Retina (tissue), 1 donor: ENCODE data around the gene SOX2.

Experiments
- DNase-seq: peaks from one replicate; pipeline ENCODE4 v3.0.0-alpha.2; 2016

The SOX2 gene

DNA sequence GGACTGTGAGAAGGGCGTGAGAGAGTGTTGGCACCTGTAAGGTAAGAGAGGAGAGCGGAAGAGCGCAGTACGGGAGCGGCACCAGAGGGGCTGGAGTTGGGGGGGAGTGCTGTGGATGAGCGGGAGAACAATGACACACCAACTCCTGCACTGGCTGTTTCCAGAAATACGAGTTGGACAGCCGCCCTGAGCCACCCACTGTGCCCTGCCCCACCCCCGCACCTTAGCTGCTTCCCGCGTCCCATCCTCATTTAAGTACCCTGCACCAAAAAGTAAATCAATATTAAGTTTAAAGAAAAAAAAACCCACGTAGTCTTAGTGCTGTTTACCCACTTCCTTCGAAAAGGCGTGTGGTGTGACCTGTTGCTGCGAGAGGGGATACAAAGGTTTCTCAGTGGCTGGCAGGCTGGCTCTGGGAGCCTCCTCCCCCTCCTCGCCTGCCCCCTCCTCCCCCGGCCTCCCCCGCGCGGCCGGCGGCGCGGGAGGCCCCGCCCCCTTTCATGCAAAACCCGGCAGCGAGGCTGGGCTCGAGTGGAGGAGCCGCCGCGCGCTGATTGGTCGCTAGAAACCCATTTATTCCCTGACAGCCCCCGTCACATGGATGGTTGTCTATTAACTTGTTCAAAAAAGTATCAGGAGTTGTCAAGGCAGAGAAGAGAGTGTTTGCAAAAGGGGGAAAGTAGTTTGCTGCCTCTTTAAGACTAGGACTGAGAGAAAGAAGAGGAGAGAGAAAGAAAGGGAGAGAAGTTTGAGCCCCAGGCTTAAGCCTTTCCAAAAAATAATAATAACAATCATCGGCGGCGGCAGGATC is at the start of gene SOX2:
Gene SOX2 (plus strand): TSS at position 601 of the 811 bp plus-strand sequence. CDS start 436 bp downstream, outside the sequence.
- DNase-seq: peak; percentile 89

DNA sequence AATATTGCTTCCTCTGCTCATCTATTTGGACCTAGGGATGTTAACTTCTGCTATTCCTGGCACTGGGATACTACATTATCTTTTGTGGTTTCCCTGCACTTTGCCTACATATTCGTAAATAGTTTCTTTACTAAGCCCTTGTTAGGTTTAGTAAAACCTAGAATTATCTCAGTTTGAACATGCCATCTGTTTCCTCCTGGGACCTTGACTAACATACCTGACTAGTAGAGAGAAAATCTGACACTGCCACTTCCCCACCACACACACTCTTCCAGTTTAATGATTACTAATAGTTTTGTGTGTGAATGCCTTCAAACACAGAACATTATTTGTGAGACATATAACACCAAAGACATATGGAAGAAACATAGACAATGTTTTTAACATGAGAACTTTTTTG is 28.2 kb upstream of the SOX2 start:
- DNase-seq: no peak

DNA sequence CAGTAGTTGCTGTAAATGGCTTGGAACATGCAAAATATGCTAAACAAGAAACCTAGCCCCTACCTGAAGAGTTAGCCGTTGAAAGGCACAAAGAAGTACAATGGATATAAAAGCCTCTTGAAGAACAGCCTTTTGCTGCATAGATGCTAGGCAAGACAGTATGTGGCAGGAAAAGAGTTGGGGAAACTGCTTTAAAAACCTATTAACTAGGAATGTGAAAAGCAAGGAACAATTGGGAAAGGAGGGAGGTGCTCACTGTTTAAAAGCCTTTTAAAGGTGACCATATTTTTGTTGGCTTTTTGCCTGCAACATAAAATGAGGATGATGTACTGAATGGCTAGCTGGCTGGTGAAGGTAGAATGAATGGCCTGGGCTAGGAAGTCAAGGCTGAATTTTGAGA is 24.5 kb upstream of the SOX2 start:
- no peak for DNase-seq

DNA sequence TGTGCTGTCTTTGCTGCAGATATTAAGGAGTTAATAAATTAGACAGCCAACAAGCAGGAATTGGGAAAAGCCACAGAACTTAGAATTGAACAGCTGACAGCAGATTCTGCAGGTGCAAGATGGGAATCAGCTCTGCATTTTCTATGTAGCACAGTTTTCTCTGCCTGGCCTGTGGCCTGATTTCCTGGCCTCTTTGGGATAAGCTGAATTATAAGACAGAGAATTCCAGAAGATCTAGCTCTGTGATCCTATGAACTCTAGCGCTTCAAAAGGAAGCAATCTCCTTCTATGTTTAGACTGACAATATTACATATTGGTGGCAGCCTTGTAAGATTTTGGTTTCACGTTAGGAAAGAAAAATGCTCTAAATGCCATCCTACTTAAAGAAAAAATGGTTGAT is 24.0 kb upstream of the SOX2 start:
- DNase-seq: no peak

DNA sequence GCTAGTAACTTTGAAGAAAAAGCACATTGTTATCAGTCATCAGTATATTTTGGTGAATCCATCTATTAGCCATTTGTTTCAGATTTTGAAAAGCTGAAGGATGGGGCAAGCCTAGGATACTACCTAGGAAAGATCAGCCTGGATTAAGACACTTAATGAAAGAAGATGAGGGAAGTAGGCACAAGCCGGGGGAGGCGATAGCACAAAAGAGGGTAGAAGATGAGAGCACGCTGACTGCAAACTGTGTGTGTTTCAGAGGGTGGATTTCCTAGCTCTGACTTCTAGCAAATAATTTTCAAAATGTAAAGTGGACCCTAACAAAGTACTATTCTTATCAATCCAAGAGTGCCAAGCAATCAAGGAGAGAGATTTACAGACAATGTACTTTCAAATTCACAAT is 22.2 kb upstream of the SOX2 start:
- no peak for DNase-seq

DNA sequence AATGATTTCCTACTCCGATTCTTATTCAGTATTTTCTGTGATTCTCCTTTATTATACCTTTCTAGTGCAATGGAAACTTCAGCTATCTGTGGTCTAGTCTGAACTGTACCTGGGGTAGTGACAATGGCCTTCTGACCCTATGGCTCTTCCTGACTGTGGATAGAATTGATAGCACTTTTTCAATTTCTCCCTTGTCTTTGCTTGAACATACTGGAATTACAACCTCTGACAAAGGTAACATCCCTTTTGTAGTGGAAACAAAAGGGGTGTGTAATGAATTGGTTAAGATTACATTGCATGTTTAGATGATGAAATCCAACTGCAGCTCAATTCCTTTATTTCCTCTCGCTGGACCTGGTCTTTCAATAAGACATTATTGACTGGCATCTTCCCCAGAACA is 21.0 kb upstream of the SOX2 start:
- no peak for DNase-seq

DNA sequence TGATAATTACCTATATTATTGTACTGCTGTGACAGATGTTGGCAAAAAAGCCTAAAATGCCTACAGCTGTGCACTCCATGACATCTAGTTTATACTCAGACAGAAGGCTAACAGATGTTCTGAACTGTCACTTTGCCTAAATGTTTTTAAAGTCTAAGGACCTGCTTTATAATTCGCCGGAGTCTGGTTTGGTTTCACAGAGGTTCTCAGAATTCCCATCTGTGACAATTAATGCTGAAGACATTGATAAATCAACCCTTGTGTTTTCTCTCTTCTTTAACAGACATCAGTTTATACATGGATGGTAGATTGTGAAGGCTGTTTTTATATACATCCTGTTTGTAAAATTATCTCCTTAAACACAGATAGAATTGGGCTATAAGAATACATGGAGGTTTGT is 19.8 kb upstream of the SOX2 start:
- no peak for DNase-seq

DNA sequence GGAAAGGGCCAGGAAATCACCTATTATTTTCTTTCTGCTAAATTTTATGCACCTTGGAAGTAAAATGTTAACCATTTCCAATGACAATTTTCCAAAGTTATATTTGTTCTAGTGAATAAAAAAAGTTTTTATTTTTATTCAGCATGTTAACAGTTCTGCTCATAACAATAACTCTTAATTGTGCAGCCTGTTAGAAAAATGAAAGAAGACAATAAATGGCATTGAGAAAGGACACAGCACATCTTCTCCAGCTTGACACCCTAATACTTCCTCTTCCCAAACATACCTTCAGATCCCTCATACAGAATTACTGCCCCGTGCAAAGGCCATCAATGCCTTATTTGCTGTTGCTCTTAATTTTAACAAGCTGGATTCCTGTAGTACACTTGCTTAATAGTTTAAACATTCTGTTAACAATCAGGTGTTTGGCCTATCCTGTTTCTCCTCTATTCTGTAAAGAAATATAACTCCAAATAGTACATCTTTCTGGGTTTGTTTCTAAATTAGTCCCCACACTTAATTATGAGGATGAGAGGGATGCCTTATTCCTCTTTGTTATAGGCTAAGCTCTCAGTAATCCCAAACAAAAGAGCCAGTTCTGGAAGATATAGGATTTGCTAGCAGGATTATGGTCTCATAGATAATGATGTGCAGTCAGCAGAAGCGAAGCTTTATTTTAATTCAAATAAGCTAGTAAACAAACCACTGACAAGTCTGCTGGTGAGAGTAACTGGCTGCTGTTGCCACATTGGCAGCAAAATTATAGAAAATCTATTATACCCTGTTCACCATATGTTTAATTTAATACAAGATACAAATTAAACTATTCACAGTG is 19.2 kb upstream of the SOX2 start:
- peak; percentile 5 for DNase-seq

DNA sequence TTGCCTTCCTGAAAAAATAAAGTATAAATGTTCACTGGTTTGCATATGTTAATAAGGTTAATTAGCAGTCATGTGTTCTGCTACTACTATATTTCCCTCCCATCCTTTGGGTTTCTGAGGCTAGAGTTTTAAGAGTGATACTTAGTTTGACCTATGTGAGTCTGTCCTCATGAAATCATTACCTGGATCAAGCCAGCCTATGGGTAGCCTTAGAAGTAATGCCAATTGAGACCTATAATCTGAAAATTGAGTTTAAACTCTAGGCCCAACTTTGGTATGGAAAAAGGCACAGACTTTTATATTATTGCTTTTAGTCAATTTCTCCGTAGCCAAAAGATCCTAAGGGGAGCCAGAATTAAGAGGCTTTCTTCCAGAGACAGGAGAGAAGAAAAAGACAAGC is 18.4 kb upstream of the SOX2 start:
- no peak for DNase-seq

DNA sequence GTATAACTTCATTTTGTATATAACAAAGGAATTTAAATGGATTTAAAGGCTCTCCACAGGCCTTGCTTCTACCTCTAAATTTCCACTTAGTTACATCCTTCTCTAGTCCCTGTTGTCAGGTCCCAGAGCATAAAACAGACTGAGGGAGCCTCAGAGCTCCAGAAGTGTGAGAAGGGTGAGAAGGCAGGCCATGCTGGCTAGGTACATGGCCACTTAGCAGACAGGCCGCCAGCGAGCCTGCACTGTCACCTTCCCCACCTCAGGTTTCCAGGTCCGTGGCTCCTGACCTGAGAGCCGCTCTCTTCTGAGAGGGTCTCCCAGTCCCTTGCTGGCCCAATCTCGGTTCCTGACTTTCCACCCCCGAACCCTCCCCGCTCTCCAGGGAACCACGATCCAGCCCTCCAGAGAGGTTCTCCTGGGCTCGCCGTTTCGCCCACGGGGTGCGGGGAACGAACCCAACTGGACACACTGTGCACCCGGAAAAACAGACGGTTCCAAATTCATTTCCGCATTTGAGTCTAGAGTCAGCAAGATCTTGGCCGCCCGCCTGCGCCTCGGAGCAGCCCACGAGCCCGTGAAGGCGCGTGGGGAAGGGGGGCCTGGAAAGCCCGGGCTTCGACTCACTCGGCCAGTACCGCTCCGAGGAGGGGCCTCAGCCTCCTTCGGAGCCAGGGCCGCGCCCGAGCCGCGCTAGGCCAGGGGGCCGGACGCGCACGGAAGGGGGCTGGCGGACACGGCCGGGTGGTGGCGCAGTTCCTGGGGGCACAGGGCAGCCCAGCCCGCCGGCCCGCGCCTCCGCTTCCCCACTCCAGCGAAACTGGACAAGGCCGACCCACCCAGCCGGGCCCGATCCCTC is 16.7 kb upstream of the SOX2 start:
- peak; percentile 84 for DNase-seq

DNA sequence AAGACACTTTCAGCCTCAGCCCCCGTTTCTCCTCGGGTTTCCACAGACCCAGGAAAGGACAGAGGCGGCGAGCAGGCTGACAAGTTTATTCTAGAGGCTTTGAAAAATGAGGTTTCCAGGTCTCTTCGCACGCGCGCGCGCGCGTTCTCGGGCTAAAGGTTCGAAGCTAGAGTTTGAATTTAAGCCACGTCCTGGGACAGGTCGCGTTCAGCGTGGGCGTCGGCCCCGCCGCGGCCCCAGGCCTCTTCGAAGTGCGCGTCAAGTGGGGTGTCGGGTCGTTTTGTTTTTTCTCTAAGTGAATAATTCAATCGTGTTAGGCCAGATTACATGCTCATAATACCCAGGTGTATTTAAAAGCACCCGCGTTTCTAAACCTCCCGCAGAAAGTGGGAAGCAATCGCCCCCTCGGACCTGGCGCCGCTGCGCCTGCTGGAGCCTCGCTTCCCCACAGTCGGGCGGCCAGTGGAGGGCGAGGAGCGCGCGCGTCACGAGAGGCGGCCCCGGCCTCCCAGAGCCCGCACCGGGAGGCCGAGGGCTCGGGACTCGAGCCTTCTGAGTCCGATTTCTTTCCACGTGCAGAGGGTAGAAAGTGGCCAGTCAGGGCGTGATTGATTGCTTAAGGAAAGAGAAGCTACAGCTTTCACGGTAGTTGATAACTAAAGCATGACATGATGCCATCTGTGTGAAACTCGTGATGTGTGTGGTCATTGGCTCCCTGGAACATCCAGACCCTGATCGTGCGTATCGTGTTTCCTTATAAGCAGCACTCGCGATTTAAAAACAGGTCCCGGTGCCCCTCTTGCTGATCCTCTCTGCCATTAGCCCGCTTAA is 15.8 kb upstream of the SOX2 start:
- peak; percentile 84 for DNase-seq

DNA sequence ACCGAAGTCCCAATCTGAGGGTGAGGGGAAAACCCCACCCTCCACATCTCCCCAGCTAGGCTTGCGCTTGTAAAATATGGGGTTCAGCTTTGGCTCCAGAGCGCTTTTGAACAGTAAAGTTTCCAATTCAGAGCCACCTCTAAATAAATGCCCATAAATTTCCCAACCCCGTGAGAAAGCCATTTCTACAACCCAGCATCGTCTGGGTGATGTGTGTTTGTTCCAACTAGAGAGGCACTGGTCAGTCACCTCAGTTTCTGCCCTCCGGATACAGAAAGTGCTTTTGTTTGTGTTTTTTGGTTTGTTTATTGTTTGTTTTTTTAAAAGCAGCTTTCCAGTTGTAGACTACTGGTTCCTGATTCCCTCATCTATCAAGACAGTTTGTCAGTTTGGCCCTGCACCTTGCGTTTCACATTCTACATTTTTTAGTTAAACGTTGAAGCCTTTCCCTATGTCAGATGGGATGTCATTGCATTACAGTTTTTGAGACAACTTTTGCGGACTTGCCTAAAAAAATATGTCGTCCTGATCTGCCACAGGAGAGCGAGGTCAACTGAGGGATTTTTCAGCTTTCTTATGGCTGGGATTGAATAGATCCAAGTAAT is 15.0 kb upstream of the SOX2 start:
- DNase-seq: peak; percentile 32

DNA sequence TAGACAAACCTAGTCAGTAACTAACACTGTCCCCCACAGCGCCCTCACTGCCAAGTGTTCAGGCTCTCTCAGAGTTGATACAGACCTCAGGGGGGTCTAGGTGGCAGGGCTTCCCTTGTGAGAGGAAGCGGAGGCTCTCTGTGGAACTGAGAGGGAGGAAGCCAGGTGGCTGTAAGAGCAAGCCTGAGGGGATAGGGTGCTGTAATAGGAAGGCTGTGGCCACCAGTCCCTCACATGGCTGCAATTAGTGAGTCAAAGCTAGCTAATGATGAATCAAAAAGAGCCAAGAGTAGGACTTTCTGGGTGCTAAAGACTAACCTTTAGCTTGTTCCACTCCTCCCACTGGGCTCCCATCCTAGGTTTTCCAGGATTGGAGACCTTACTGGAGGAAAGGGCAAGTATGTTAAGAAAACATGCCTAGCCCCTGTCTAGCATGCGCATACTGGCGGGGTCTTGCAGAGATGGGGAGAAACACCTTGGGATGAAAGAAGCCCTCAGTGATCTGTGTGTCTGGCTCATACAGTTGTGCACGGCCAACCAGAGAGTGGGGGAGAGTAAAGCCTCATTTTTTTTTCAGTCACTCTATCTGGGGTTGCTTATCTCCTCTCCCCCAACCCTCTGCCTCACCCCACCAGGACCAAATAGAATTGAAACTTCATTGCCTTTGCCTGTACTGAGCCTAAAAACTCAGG is 13.3 kb upstream of the SOX2 start:
- DNase-seq: peak; percentile 40

DNA sequence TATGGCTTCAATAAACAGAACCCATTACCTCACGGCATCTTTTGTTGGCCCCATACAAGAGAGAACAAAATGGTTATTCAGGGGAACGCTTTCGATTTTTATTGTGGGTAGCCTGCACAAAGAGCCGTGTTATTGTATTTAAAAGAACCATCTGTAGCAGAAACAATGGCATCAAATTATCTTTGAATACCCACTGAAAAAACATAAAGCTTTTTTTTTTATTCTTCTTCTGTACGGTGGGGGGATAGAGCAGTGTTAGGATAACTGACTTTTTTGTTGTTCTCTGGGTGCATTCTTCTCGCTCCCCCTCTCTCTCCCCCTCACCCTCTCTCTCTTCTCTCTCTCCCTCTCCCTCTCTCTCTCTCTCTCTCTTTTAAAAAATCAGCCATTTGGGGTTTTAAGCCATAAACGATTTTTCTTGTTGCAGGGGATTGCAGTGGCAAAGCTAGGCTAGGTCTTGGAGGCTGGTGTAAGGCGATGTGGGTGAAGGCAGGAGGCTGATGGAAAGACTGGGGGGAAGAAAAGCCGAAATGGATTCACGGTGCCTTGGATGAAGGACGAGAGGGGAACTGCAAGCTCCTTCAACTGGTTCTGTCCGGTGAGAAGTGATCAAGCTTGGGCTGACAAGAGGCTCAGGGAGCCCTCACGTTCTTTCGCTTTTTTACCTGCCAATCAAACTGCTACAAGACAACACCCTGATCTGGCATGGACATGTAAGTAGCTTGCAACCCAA is 12.4 kb upstream of the SOX2 start:
- peak; percentile 68 for DNase-seq

DNA sequence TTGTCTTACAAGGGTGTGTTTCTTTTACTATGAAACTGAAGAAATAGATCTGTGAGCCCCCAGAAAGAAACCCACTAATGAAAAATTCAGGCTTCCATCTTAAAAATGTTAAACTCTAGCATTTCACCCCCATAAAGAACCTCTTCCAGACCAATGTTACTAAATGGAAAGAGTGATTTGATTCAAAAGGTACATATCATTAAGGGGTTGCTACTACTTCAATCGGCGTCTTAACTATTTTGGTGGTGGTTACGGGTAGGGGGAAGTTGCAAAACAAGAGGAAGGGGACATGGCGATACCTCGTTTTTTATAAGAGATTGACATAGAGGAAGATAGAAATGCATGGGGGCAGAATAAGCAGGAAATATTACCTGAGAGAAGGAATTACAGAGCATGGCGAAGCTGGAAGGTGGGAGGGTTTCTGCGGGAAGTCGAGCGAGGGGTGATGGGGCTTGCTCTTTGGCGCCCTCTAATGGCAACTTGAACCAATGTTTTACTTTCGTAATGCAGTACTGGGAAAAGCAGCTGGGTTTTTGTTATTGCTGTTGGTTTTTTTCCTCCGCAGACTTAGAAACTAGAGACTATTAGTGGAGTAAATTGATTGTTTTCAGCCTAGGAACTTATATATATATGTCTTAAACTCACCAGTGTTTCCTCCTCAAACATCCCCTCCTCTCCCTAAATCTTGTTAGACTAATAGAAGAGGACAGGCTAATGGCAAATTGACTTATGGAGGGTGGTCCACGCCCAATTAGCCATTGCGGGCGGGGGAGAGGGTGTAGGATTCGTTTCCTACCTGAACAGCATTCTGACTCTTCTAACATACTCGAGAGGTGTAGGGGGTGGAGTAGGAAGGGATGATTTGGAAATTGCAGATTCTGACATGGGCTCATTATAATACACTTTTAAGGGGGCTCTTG is 11.3 kb upstream of the SOX2 start:
- DNase-seq: peak; percentile 90

DNA sequence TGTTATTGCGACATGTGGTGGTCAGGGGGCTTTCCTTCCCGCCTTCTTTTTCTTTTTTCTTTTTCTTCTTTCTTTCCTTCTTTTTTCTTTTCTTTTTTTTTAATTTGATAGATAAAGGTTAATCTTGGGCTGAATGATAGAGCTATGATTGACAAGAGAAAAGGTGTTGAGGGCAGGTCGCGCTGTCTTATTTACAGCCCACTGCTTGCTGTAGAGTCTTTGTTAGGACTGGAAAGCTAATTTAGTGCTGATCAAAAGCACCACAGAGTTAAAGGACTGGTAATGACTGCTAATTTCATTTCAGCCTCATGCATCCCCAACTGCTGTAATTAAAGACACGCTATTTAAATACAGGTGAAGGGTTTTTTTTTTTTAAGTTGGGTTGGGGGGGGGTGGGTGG is 10.6 kb upstream of the SOX2 start:
- no peak for DNase-seq

DNA sequence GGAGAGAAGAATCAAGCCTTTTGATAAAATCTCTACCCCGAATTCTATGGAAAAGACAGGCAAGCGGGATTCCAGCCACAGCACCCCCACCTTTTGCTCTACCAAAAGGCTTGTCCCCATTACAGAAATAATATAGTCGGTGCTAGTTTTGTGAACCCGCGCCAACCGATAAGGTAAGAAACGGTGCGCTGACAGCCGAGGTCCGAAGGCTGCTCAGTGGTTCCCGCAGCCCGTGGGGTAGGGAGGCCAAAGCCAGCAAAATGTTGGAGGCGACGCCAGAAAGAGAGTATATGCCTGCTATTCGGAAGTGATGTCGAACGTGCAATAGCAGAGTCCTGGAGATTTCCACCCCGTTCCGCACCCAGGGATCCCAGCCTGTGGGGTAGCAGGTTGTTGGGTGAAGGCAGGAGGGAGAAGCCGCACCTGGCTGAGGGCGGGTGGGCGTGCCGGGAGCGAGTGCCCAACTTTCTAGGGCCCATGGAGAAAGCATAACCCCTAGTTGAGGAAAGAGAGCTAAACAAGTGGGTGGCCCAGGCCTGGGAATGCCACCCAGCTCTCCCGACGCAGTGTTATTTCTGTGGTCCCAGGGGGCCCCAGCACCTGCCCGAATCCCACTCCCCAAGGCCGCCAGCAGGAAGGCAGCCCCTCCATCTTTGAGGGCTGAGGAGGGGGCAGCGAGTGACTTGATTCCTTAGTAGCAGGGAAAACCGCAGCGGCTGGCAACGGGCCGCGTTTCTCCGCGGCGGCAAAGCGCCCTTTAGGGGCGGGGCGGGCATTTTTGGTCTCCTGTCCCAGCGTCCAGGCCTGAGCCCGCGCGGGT is 7.9 kb upstream of the SOX2 start:
- DNase-seq: peak; percentile 73

DNA sequence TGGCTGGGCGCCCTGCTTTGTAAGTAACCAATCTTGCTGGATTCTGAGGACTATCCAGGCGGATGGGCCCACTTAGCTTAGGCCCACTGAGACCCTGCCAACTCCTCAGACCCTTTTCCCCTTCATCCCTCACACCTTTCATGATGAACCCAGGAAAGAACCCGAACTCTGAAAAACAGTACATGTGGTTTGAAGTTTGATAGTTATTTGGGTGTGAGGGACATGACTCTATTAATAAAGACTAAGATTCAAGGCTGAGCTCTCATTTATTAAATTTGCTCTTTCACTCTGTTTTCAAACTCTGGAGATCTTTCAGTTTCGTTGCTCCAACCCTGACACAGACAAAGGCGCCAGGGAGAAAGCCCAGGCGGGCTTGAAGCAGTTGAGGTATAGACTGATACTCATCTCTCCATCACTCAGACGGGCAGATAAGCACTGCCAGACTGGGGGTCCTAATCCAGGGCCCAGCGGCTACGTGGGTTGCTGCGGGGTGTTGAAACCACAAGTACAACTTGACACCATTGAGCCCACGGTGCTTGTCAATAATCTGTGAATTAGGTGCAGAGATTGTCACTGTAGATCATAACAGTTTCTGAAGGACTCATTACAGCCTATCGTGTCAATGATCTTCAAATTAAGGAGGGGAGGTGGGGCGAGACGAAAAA is 7.2 kb upstream of the SOX2 start:
- DNase-seq: no peak
